Liver (tissue), 3 donors: Measurements from ENCODE around the gene GORAB.

Experiments
- CTCF ChIP-seq: fragments of 150-350 bp; IDR thresholded peaks from 2 replicates; pipeline ENCODE4 v1.5.1; 2017; ENCODE audit warnings: improper control_type of control experiment, low read depth, low read length; ENCODE audit not compliant: missing input control
- EGR1 ChIP-seq, 2 donors: IDR thresholded peaks; 2 replicates each; pipeline ENCODE4 v1.6.1; 2016 to 2018; ENCODE audit warnings: antibody characterized with exemption in 2 of 2, low read depth in 2 of 2
- GABPA ChIP-seq, 2 donors: IDR thresholded peaks in 1 of 2; conservative IDR thresholded peaks in 1 of 2; 2 replicates each; pipeline ENCODE4 v1.6.1; 2016; ENCODE audit warnings: antibody characterized with exemption in 2 of 2, mild to moderate bottlenecking in 1 of 2, moderate library complexity in 1 of 2
- MAX ChIP-seq: IDR thresholded peaks from 2 replicates; pipeline ENCODE4 v1.6.1; 2016; ENCODE audit warnings: antibody characterized with exemption
- RAD21 ChIP-seq, 2 donors: IDR thresholded peaks; 2 replicates each; pipeline ENCODE4 v1.6.1; 2016; ENCODE audit warnings: antibody characterized with exemption in 2 of 2, mild to moderate bottlenecking in 2 of 2
- donor health status: healthy.
- donor health status: healthy.

- TF ChIP-seq CTCF (no peak), MAX (no peak), EGR1 (IDR thresholded peaks at IDR 0.05; ENCODE audit: low read depth in 2 of 2) (no peak), RAD21 (IDR thresholded peaks at IDR 0.05) (no peak), GABPA (IDR thresholded peaks at IDR 0.05 in 1 of 2, conservative IDR thresholded peaks at IDR 0.05 in 1 of 2) (no peak)
Observed at GRCh38 chr1:170568197-170568596, 36.2 kb downstream of the GORAB start.
